Coronary artery (tissue), 2 donors: ENCODE data around the gene FAM210A.
"Not testable (repeated sequence)": the region's sequence is repeated elsewhere in the genome, so short reads cannot be mapped to it uniquely, and the experiment has no call there.

Experiments used
- DNase-seq: peaks from one replicate; pipeline ENCODE4 v3.0.0-alpha.2; 2017; ENCODE audit warnings: low spot score
- H3K27ac ChIP-seq, 2 donors: fragments of 200-600 bp; sonication (generic); one replicate each; pipeline ENCODE4 v1.5.1; 2016 to 2019
- H3K4me3 ChIP-seq: fragments of 200-600 bp; sonication (generic); 2 replicates; pipeline ENCODE4 v1.5.1; 2016; ENCODE audit warnings: mild to moderate bottlenecking, moderate library complexity
- TF ChIP-seq, protein P1 (sequence below): fragments of 200-600 bp; sonication (generic); IDR thresholded peaks from one replicate; pipeline ENCODE4 v1.5.1; 2019; ENCODE audit warnings: antibody characterized with exemption

The FAM210A gene

DNA sequence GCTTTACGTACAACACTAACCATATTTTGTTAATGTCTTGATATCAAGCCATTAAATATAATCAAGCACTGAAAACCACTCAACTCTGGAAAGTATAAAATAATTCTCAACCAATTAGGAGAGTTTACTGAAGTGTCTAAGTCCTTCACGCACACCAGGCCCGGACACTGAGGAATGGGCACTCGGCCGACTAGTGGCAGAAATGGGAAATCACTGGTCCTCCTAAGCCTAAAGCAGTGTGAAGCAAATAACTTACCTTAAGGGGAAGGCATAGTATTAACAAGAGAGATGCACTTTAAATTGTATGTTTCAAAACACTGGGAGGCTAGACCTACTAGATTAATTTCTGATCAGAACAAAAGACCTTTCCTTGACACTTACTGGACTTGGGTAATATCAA is 45.7 kb downstream of the FAM210A start:
- TF ChIP-seq, protein P1, sequence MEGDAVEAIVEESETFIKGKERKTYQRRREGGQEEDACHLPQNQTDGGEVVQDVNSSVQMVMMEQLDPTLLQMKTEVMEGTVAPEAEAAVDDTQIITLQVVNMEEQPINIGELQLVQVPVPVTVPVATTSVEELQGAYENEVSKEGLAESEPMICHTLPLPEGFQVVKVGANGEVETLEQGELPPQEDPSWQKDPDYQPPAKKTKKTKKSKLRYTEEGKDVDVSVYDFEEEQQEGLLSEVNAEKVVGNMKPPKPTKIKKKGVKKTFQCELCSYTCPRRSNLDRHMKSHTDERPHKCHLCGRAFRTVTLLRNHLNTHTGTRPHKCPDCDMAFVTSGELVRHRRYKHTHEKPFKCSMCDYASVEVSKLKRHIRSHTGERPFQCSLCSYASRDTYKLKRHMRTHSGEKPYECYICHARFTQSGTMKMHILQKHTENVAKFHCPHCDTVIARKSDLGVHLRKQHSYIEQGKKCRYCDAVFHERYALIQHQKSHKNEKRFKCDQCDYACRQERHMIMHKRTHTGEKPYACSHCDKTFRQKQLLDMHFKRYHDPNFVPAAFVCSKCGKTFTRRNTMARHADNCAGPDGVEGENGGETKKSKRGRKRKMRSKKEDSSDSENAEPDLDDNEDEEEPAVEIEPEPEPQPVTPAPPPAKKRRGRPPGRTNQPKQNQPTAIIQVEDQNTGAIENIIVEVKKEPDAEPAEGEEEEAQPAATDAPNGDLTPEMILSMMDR, result no peak
- no peak overlapping the region for H3K27ac ChIP-seq
- H3K4me3 ChIP-seq, result no peak overlapping the region
- DNase-seq, result no peak

DNA sequence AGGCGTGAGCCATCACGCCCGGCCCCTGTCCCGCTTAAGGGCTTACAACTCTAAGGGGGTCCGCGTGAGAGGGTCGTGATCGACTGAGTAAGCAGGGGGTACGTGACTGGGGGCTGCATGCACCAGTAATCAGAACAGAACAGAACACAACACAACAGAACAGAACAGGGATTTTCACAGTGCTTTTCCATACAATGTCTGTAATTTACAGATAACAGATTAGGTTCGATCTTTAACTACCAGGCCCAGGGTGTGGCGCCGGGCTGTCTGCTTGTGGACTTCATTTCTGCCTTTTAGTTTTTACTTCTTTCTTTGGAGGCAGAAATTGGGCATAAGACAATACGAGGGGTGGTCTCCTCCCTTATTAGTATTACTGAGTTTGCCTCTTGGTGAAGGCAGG is 49.0 kb downstream of the FAM210A start:
- DNase-seq, H3K27ac ChIP-seq, H3K4me3 ChIP-seq: not testable (repeated sequence)

DNA sequence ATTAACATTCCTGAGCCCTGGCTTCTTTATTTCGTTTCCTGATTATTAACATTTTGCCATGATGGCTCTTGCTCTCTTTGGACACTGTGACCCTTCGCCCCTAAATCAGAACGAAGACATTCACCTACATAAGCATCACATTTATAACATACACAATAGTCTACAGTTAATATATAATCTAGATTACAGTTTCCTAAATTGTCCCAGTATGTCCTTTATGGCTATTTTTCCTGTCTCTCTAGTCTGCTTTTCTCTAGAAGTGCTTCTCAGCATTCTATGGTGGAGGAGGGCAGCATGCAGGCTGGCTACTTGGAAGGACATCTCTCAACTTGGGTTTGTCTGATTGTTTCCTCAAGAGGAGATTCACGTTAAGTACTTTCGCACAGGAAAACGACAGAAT is 49.9 kb downstream of the FAM210A start:
- no peak for DNase-seq
- Histone ChIP-seq H3K27ac (no peak overlapping the region), H3K4me3 (no peak overlapping the region)
- TF ChIP-seq, protein P1, result no peak

DNA sequence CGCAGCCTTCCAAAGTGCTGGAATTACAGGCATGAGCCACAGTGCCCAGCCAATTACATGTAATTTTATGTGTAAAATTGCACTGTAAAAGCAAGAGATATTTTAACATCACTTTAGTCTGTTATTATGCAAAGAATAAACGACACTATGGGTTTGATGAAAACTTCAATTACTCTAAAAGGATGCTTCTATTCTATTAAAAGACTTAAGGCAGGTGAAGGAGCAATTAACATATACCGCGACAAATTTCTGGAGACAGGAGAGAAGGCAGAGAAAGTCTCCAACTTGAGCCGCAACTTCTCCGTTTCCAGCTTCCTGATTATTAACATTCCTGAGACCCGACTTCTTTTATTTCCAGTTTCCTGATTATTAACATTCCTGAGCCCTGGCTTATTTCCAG is 53.7 kb downstream of the FAM210A start:
- TF ChIP-seq, protein P1, result no peak
- no peak overlapping the region for H3K27ac ChIP-seq
- H3K4me3 ChIP-seq, result no peak overlapping the region
- no peak for DNase-seq

DNA sequence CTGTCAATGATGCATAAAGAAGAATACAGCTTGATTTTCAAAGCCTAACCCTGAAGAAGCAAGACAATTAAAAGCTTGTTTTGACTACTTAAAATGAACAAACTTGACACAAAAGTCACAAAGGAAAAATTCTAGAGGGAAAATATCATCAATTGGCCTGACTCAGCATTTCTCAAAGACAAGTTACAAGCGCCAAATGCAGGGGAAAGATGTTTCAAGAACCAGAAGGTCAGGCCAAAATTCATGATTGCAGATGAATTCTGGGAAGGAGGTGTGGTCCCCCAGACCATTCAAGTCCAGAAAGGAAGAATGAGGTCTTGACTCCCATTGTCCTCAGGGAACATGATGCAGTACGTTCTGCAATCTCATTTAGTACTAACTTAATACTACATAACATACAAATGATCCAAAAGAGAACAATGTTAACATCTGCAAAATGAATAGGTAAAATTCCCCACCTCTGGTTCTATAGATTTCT is 64.5 kb downstream of the FAM210A start:
- TF ChIP-seq, protein P1, result no peak
- no peak for DNase-seq
- no peak overlapping the region for H3K4me3 ChIP-seq
- no peak overlapping the region for H3K27ac ChIP-seq

DNA sequence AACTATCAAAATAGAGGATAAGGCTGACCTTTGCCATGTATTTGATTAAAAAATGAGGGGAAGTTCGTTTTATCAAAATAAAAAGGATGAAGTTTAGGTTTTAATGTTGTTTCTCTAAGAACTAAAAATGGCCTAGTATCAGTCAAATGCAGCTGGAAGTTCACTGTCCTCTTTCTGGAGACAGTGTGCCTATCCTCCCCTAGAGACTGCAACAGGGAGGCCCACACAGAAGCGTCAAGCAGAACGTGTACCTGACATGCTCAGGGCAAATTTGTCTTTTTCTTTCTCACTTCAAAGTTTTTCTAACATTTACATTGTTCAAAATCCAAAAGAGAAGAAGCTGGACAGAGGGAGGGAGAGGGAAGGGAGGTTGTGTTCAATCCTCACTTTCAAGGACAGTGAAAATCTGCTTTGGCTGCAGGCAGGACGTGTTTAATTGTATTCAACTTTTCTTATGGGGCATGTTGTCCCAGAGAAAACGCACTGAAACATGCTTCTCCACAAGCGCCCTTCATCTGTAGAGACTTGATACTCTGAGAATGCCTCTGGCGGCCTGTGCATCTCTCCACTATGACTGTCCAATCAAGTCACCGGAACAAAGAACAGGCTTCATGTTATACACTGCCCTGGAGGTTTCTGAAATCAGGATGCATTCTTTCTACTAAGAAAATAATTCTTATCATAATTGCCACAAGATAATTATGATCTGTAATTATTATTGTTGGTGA is 65.1 kb downstream of the FAM210A start:
- Histone ChIP-seq H3K4me3 (no peak overlapping the region), H3K27ac (no peak overlapping the region)
- TF ChIP-seq, protein P1, result no peak
- DNase-seq, result no peak

DNA sequence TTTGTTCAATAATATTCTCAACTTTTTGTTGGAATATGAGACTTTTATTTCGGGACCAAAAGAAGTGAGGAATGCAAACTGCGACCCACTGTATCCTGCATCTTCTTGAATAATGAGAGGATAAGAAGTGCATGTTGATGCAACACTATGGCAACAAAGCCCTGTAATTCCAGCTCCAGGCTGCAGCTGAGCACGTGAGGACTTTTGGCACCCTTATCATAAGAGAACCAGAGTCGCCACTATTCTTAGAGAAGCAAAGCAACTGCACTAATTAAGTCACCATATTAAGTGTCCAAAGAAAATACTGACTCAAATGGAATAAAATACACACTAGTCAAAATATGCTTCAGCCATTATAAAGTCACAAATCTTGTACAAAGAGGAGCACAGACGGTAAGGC is 65.8 kb downstream of the FAM210A start:
- Histone ChIP-seq H3K4me3 (no peak overlapping the region), H3K27ac (no peak overlapping the region)
- DNase-seq, result no peak
- TF ChIP-seq, protein P1, result no peak
